Measurements from ENCODE around the gene UFD1.

The UFD1 gene

GRCh38 chr22:19419464-19420178, 59.4 kb downstream of the UFD1 start:
- no peaks in the 10 kb centered on the region for H3K27me3 ChIP-seq (ENCODE audit: low read depth)
- H3K4me1 ChIP-seq: peaks cover 3% of the 10 kb centered on the region; the same call in 1 of the 2 replicates
- DNase-seq (ENCODE audit: low spot score in 2 of 2): peak in 1 of 2 experiments; percentile 15
- H3K9me3 ChIP-seq: no peaks in the 10 kb centered on the region
- in situ Hi-C loops (cut with MboI; ENCODE audit: low sequenced_read_pairs): loop anchor here (25.0 kb wide), 1 partner anchor 93 kb away; the partner anchor contains the start of gene CLDN5
- H3K36me3 ChIP-seq (replicated peaks): 0 out of 2 replicates have a peak, but pooled peaks cover 3% of the 10 kb centered on the region
- H3K4me3 ChIP-seq: no peak overlapping the region

GRCh38 chr22:19419086-19419463, 59.9 kb downstream of the UFD1 start:
- peaks cover 3% of the 10 kb centered on the region; the same call in 1 of the 2 replicates for H3K4me1 ChIP-seq
- DNase-seq (ENCODE audit: low spot score in 2 of 2): no peak
- H3K4me3 ChIP-seq: no peak overlapping the region
- H3K9me3 ChIP-seq: no peaks in the 10 kb centered on the region
- in situ Hi-C loops (cut with MboI; ENCODE audit: low sequenced_read_pairs): loop anchor here (25.0 kb wide), 1 partner anchor 93 kb away; the partner anchor contains the start of gene CLDN5
- no peaks in the 10 kb centered on the region for H3K27me3 ChIP-seq (ENCODE audit: low read depth)
- H3K36me3 ChIP-seq (replicated peaks): 0 out of 2 replicates have a peak, but pooled peaks cover 3% of the 10 kb centered on the region

- H3K27me3 ChIP-seq (ENCODE audit: low read depth): no peaks in the 10 kb centered on the region
- no peak overlapping the region for H3K4me3 ChIP-seq
- in situ Hi-C loops (cut with MboI; ENCODE audit: low sequenced_read_pairs): loop anchor here (25.0 kb wide), 1 partner anchor 99 kb away; the partner anchor contains the start of gene CLDN5
- H3K9me3 ChIP-seq: no peaks in the 10 kb centered on the region
- peaks cover 24% of the 10 kb centered on the region for H3K36me3 ChIP-seq (replicated peaks)
- no peak for DNase-seq (ENCODE audit: low spot score in 2 of 2)
- H3K4me1 ChIP-seq: no peaks in the 10 kb centered on the region
Observed at GRCh38 chr22:19412923-19413322, 66.1 kb downstream of the UFD1 start.

GRCh38 chr22:19412478-19412877, 66.5 kb downstream of the UFD1 start:
- in situ Hi-C loops (cut with MboI; ENCODE audit: low sequenced_read_pairs): loop anchor here (25.0 kb wide), 1 partner anchor 100 kb away; the partner anchor contains the start of gene CLDN5
- H3K4me1 ChIP-seq: no peaks in the 10 kb centered on the region
- peaks cover 29% of the 10 kb centered on the region for H3K36me3 ChIP-seq (replicated peaks)
- H3K4me3 ChIP-seq: no peak overlapping the region
- DNase-seq (ENCODE audit: low spot score in 2 of 2): no peak
- no peaks in the 10 kb centered on the region for H3K27me3 ChIP-seq (ENCODE audit: low read depth)
- H3K9me3 ChIP-seq: no peaks in the 10 kb centered on the region

GRCh38 chr22:19411690-19412045, 67.3 kb downstream of the UFD1 start:
- Histone ChIP-seq H3K36me3 (replicated peaks) (peaks cover 37% of the 10 kb centered on the region), H3K9me3 (no peaks in the 10 kb centered on the region), H3K4me3 (no peak overlapping the region), H3K27me3 (ENCODE audit: low read depth) (no peaks in the 10 kb centered on the region), H3K4me1 (no peaks in the 10 kb centered on the region)
- no peak for DNase-seq (ENCODE audit: low spot score in 2 of 2)
- in situ Hi-C loops (cut with MboI; ENCODE audit: low sequenced_read_pairs): loop anchor here (25.0 kb wide), 1 partner anchor 101 kb away; the partner anchor contains the start of gene CLDN5

DNA sequence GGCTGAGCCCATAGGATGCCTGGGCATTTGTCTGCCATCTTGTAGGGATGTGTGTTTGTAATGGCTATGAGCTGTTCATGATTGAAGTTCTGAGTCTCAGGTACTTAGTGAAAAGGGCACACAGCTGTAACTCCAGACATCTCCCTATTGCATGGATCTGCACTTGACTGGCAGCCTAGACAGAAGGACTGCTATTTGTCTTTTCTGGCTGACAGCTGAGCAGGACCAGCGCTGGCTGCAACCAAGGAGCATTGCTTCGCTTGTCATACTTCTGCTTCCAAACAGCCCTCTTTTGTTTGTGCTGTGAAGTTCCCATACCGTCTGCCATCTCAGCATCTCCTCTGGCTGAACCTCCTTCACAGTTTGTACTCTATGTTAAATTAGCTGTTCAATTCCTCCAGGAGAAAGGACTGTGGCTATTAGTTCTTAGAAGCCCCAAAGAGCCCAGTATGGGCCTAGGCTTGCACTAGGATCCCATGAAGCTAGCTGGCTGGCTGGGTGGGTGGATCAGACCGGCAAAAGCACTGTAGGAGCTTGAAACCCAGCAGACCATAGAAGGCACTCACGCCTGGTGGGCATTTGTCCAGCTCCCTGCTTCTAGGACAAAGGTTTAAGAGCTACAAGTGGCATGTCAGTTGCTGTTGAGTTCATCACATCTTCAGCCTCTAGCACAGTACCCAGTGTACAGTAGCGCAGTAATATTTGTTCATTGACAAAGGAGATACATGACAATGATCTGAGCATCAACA, 67.9 kb downstream of the UFD1 start:
- in situ Hi-C loops (cut with MboI; ENCODE audit: low sequenced_read_pairs): loop anchor here (25.0 kb wide), 1 partner anchor 101 kb away; the partner anchor contains the start of gene CLDN5

DNA sequence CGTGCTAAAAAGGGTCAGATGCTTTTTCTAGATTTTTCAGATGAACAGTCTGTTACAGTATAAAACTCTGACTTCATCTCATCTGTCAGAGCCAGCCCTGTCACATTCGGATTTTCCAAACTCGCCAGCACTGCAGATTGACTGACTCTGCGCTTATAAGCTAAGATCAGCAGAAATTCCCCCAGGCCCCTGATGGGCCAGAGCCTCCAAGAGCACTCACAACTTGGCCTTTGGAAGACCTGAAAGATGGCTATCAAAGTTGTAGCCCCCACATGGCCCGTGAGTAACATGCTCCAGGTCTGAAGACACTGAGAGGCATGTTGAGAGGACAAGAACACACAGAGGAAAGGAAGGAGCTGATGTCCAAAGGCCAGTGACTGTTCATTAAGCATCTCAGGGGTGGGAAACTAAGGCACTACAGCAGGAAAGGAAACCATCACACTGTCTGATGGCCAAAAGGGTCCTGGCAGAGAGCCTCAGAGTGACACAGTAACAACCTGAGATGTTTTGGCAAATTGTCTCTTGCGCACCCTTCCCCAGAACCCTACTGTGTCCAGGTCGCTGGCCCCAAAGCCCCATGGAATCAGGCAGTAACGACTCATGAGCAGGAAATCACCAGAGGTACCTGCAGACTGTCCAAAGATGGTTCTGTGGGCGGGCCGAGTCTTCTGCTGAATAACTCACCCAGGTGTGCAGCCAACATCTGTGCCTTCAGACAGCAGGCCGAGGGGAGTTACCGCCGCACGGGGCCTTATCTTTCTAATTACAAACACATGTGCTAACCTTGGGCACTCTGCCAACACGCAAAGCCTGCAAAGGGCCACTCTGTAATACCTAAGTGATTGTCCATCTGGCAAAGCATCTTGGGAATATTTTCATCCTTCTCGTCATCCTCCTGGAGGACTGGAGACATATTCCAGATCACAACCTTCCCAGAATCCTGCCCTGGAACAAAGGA, 71.1 kb downstream of the UFD1 start:
- Histone ChIP-seq H3K4me3 (no peak overlapping the region), H3K36me3 (replicated peaks) (peaks cover 55% of the 10 kb centered on the region), H3K27me3 (ENCODE audit: low read depth) (no peaks in the 10 kb centered on the region), H3K9me3 (no peaks in the 10 kb centered on the region), H3K4me1 (no peaks in the 10 kb centered on the region)
- in situ Hi-C loops (cut with MboI; ENCODE audit: low sequenced_read_pairs): loop anchor here (5.0 to 25.0 kb wide), 3 partner anchors 63 to 219 kb away; partner anchors contain the start of gene CLDN5
- peak in 1 of 2 experiments; percentile 15 for DNase-seq (ENCODE audit: low spot score in 2 of 2)

More for the DNA sequence above, 67.9 kb downstream of the UFD1 start:
- H3K4me1 ChIP-seq: no peaks in the 10 kb centered on the region
- DNase-seq (ENCODE audit: low spot score in 2 of 2): no peak
- H3K4me3 ChIP-seq: no peak overlapping the region
- no peaks in the 10 kb centered on the region for H3K27me3 ChIP-seq (ENCODE audit: low read depth)
- H3K9me3 ChIP-seq: no peaks in the 10 kb centered on the region
- peaks cover 42% of the 10 kb centered on the region for H3K36me3 ChIP-seq (replicated peaks)

- H3K4me1 ChIP-seq: no peaks in the 10 kb centered on the region
- no peak for DNase-seq (ENCODE audit: low spot score in 2 of 2)
- peaks cover 55% of the 10 kb centered on the region for H3K36me3 ChIP-seq (replicated peaks)
- H3K27me3 ChIP-seq (ENCODE audit: low read depth): no peaks in the 10 kb centered on the region
- H3K9me3 ChIP-seq: no peaks in the 10 kb centered on the region
- H3K4me3 ChIP-seq: no peak overlapping the region
- in situ Hi-C loops (cut with MboI; ENCODE audit: low sequenced_read_pairs): loop anchor here (5.0 to 25.0 kb wide), 3 partner anchors 62 to 220 kb away; partner anchors contain the start of gene CLDN5
Observed at GRCh38 chr22:19406846-19407245, 72.1 kb downstream of the UFD1 start.

DNA sequence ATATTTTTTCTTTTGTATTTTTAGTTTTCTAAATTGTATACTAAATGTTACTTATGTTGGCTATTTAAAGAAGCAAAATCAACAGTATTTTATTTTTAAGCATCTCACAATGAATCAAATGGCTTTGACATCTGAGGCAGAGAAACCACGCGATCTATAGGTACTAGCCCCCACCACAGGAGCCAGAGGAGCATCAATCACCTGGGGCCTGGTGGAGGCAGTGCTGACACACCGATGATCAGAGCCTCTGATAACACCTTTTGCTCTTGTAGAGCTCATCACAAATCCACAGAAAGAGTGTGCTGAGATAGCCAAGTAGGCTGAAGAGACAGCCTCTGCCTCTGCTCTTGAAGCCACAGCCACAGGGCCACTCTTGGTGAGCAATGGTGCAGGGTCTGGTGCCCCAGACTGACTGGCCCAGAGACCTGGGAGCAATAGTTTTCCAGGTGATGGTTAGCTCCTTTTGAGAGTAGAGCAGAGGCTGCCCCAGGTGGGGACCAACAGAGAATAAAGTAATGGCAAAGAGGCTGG, 72.6 kb downstream of the UFD1 start:
- Histone ChIP-seq H3K36me3 (replicated peaks) (peaks cover 55% of the 10 kb centered on the region), H3K27me3 (ENCODE audit: low read depth) (no peaks in the 10 kb centered on the region), H3K4me3 (no peak overlapping the region), H3K9me3 (no peaks in the 10 kb centered on the region), H3K4me1 (no peaks in the 10 kb centered on the region)
- in situ Hi-C loops (cut with MboI; ENCODE audit: low sequenced_read_pairs): loop anchor here (5.0 to 25.0 kb wide), 3 partner anchors 62 to 221 kb away; partner anchors contain the start of gene CLDN5
- no peak for DNase-seq (ENCODE audit: low spot score in 2 of 2)

- DNase-seq (ENCODE audit: low spot score in 2 of 2): no peak
- no peaks in the 10 kb centered on the region for H3K27me3 ChIP-seq (ENCODE audit: low read depth)
- H3K4me3 ChIP-seq: no peak overlapping the region
- H3K4me1 ChIP-seq: no peaks in the 10 kb centered on the region
- in situ Hi-C loops (cut with MboI; ENCODE audit: low sequenced_read_pairs): loop anchor here (5.0 to 25.0 kb wide), 3 partner anchors 61 to 222 kb away; partner anchors contain the start of gene CLDN5
- H3K9me3 ChIP-seq: no peaks in the 10 kb centered on the region
- H3K36me3 ChIP-seq (replicated peaks): peaks cover 53% of the 10 kb centered on the region
Observed at GRCh38 chr22:19405652-19406051, 73.3 kb downstream of the UFD1 start.

GRCh38 chr22:19405133-19405532, 73.9 kb downstream of the UFD1 start:
- Histone ChIP-seq H3K36me3 (replicated peaks) (peaks cover 54% of the 10 kb centered on the region), H3K4me1 (no peaks in the 10 kb centered on the region), H3K4me3 (no peak overlapping the region), H3K9me3 (no peaks in the 10 kb centered on the region), H3K27me3 (ENCODE audit: low read depth) (no peaks in the 10 kb centered on the region)
- no peak for DNase-seq (ENCODE audit: low spot score in 2 of 2)
- in situ Hi-C loops (cut with MboI; ENCODE audit: low sequenced_read_pairs): loop anchor here (5.0 to 25.0 kb wide), 3 partner anchors 60 to 222 kb away; partner anchors contain the start of gene CLDN5

GRCh38 chr22:19404676-19405075, 74.3 kb downstream of the UFD1 start:
- no peak overlapping the region for H3K4me3 ChIP-seq
- H3K36me3 ChIP-seq (replicated peaks): peaks cover 54% of the 10 kb centered on the region
- H3K9me3 ChIP-seq: no peaks in the 10 kb centered on the region
- in situ Hi-C loops (cut with MboI; ENCODE audit: low sequenced_read_pairs): loop anchor here (5.0 to 25.0 kb wide), 3 partner anchors 60 to 223 kb away; partner anchors contain the start of gene CLDN5
- no peak for DNase-seq (ENCODE audit: low spot score in 2 of 2)
- no peaks in the 10 kb centered on the region for H3K4me1 ChIP-seq
- H3K27me3 ChIP-seq (ENCODE audit: low read depth): no peaks in the 10 kb centered on the region

Measured in HAP-1 (cell line).